CD4-positive, CD25-positive, alpha-beta regulatory T cell (primary cell): ENCODE measurements around the gene CAPN7. TPM values are rescaled to one million over a fixed set of nuclear protein-coding genes. Genes with fewer than 3 reads are reported as not detected.

Experiments
- ATAC-seq, 2 donors: fragments of 150-1000 bp; cut with Tn5 transposase; one replicate each; pipeline ENCODE4 v1.10.0; 2021; ENCODE audit warnings: low read depth in 2 of 2, moderate number of reproducible peaks in 2 of 2, moderate library complexity in 1 of 2
- DNase-seq, 3 donors: peaks; one replicate each; pipeline versions ENCODE4 v3.0.0 to v3.0.0-alpha.2; 2012 to 2022; ENCODE audit warnings: mixed read lengths in 1 of 3
- H3K27ac ChIP-seq: one replicate; pipeline ENCODE4 v1.7.0; 2013; ENCODE audit warnings: mild to moderate bottlenecking, low read length; ENCODE audit not compliant: insufficient read depth, poor library complexity, severe bottlenecking
- H3K27me3 ChIP-seq: one replicate; pipeline ENCODE4 v1.7.0; 2013; ENCODE audit warnings: low read length; ENCODE audit not compliant: control insufficient read depth, insufficient read depth
- H3K36me3 ChIP-seq: one replicate; pipeline ENCODE4 v1.7.0; 2013; ENCODE audit warnings: mild to moderate bottlenecking, low read length, moderate library complexity; ENCODE audit not compliant: control insufficient read depth, insufficient read depth
- H3K4me1 ChIP-seq: 2 replicates; pipeline ENCODE4 v1.7.0; 2013; ENCODE audit warnings: mild to moderate bottlenecking, low read length; ENCODE audit not compliant: insufficient read depth, control insufficient read depth, poor library complexity, severe bottlenecking
- H3K4me3 ChIP-seq: one replicate; pipeline ENCODE4 v1.7.0; 2013; ENCODE audit warnings: low read depth, mild to moderate bottlenecking, low read length, moderate library complexity
- H3K9me3 ChIP-seq, 2 experiments: 1 replicate in 1 of 2; 2 replicates in 1 of 2; pipeline ENCODE4 v1.7.0; 2013; ENCODE audit warnings: low read length in 2 of 2, mild to moderate bottlenecking in 1 of 2, moderate library complexity in 1 of 2; ENCODE audit not compliant: control insufficient read depth in 2 of 2
- H3K27ac Mint-ChIP-seq, 3 donors: one replicate each; pipeline ENCODE4 v1.8.0; 2020 to 2022; ENCODE audit warnings: mild to moderate bottlenecking in 3 of 3, mixed read lengths in 3 of 3, moderate library complexity in 2 of 3
- H3K27me3 Mint-ChIP-seq: one replicate; pipeline ENCODE4 v1.8.0; 2022; ENCODE audit warnings: mild to moderate bottlenecking, mixed read lengths
- H3K36me3 Mint-ChIP-seq: one replicate; pipeline ENCODE4 v1.8.0; 2020; ENCODE audit warnings: mixed read lengths
- H3K4me1 Mint-ChIP-seq, 4 donors: one replicate each; pipeline ENCODE4 v1.8.0; 2020 to 2022; ENCODE audit warnings: mixed read lengths in 4 of 4, mild to moderate bottlenecking in 1 of 4
- H3K4me3 Mint-ChIP-seq, 4 donors: one replicate each; pipeline ENCODE4 v1.8.0; 2020 to 2022; ENCODE audit warnings: mild to moderate bottlenecking in 4 of 4, mixed read lengths in 4 of 4, moderate library complexity in 3 of 4
- H3K9me3 Mint-ChIP-seq, 7 donors: one replicate each; pipeline ENCODE4 v1.8.0; 2020 to 2022; ENCODE audit warnings: mixed read lengths in 7 of 7, mild to moderate bottlenecking in 3 of 7, moderate library complexity in 2 of 7
- polyA plus RNA-seq, 4 donors: library from polyadenylated mRNA; unstranded; fragments of 300-500 nt; fragmentation: Illumina TruSeq; gene quantifications; one replicate each; pipeline ENCODE4 v1.2.3, GENCODE V29; 2021
- total RNA-seq: library from RNA; stranded (reverse); gene quantifications from one replicate; pipeline ENCODE4 v1.2.3, GENCODE V29; 2022

Gene CAPN7
- total and polyA plus RNA-seq, 5 donors from 2014 or later = 21.1 to 62.3 (median 21.7) TPM

- peaks cover 65% of the 10 kb centered on the region for H3K4me1 ChIP-seq
- H3K4me3 ChIP-seq = no peak overlapping the region
- ATAC-seq (no peak), DNase-seq (no peak)
- Mint-ChIP-seq H3K9me3 (peaks cover 0 to 3% (median 0%) of the 10 kb centered on the region in 7 donors), H3K27ac (peak overlapping the region in 2 of 3 donors; percentile 79 to 81), H3K4me3 (peak overlapping the region in 1 of 4 donors; percentile 51), H3K36me3 (peaks cover 45% of the 10 kb centered on the region), H3K4me1 (peaks cover 19 to 70% (median 51%) of the 10 kb centered on the region in 4 donors), H3K27me3 (peaks cover 5% of the 10 kb centered on the region)
- peaks cover 33% of the 10 kb centered on the region for H3K36me3 ChIP-seq
- no peaks in the 10 kb centered on the region for H3K9me3 ChIP-seq
- no peaks in the 10 kb centered on the region for H3K27me3 ChIP-seq
- H3K27ac ChIP-seq = peak overlapping the region; percentile 17
These were observed 95.7 kb downstream of the CAPN7 start for GRCh38 chr3:15301761-15302160.

Other genes starting within 250 kb of the CAPN7 start
- gene MRPS25, start 140.9 kb upstream of the CAPN7 start, total RNA-seq = 48.0 TPM
- gene MRPS25, start 140.9 kb upstream of the CAPN7 start, polyA plus RNA-seq = 10 to 100 TPM; 14.7 to 20.2 (median 16.6) TPM
- gene RBSN, start 107.1 kb upstream of the CAPN7 start, total RNA-seq = 41.0 TPM
- gene RBSN, start 107.1 kb upstream of the CAPN7 start, polyA plus RNA-seq = 10 to 100 TPM; 16.9 to 27.6 (median 19.7) TPM
- 68.6 TPM for gene SH3BP5, start 126.3 kb downstream of the CAPN7 start, total RNA-seq
- 10 to 100 TPM; 24.7 to 40.1 (median 31.6) TPM for gene SH3BP5, start 126.3 kb downstream of the CAPN7 start, polyA plus RNA-seq
- gene METTL6, start 221.3 kb downstream of the CAPN7 start, total RNA-seq = 9.4 TPM
- 10 to 100 TPM; 10.9 to 18.0 (median 16.1) TPM for gene METTL6, start 221.3 kb downstream of the CAPN7 start, polyA plus RNA-seq
- 27.9 TPM for gene EAF1, start 221.4 kb downstream of the CAPN7 start, total RNA-seq
- gene EAF1, start 221.4 kb downstream of the CAPN7 start, polyA plus RNA-seq = 10 to 100 TPM in 2 of 4 donors, 1 to 10 TPM in 2; 7.9 to 10.7 (median 9.7) TPM